ENCODE data around the gene MAGI1.

DNA sequence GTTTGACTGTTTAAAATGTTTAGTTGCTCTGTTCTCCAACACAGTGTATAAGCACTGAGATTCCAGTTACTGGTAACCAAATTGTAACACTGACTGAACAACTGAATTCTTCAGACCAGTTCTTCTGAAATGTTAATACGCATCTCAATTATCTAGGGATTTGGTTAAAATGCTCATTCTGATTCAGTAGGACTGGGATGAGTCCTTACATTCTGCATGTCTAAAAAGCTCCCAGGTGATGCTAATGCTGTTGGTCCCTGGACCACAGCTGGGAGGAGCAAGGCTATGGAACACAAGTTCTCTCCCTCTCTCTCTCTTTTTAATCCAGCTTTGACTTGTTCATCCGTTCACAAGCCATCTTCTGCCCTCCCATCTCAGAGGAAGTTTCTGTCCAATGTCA is 380.3 kb downstream of the MAGI1 start:
- TF ChIP-seq CTCF (IDR thresholded peaks at IDR 0.05) = no peak
- TF ChIP-seq POLR2AphosphoS5 (IDR thresholded peaks at IDR 0.05; ENCODE audit: insufficient read depth in 1 of 2, low read depth in 1 of 2) = no peak
- TF ChIP-seq POLR2A (IDR thresholded peaks at IDR 0.05) = no peak

Data from vagina (tissue), 2 donors.